C4-2B (cell line): ENCODE measurements around the gene VEPH1.
"Not testable (repeated sequence)": the region's sequence is repeated elsewhere in the genome, so short reads cannot be mapped to it uniquely, and the experiment has no call there.

Experiments
- H3K27ac ChIP-seq: fragments of 450-650 bp; 2 replicates; pipeline ENCODE4 v1.5.1; 2017
- ZFX ChIP-seq: fragments of 450-650 bp; IDR thresholded peaks from 2 replicates; pipeline ENCODE4 v1.6.1; 2017
- TF ChIP-seq, protein P1 (sequence below): fragments of 450-650 bp; conservative IDR thresholded peaks from 2 replicates; pipeline ENCODE4 v1.5.1; 2017; ENCODE audit warnings: mild to moderate bottlenecking

VEPH1 gene

DNA sequence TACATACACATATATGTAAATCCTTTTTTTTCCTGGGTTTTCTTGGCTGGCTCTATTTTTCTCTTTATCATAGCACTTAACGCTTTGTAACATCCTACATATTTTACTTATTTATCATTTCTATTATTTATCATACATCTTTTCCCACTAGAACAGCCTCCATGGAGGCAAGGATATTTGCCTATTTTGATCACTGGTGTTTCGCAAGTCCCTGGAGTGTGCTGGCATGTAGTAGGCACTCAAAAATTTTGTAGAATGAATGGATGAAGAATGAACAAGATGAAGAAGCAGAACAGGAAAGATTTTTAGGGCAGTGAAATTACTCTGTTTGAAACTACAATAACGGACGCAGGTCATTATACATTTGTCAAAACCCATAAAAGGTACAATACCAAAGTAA lies 149.6 kb downstream of the VEPH1 start:
- no peak for TF ChIP-seq ZFX
- TF ChIP-seq, protein P1, sequence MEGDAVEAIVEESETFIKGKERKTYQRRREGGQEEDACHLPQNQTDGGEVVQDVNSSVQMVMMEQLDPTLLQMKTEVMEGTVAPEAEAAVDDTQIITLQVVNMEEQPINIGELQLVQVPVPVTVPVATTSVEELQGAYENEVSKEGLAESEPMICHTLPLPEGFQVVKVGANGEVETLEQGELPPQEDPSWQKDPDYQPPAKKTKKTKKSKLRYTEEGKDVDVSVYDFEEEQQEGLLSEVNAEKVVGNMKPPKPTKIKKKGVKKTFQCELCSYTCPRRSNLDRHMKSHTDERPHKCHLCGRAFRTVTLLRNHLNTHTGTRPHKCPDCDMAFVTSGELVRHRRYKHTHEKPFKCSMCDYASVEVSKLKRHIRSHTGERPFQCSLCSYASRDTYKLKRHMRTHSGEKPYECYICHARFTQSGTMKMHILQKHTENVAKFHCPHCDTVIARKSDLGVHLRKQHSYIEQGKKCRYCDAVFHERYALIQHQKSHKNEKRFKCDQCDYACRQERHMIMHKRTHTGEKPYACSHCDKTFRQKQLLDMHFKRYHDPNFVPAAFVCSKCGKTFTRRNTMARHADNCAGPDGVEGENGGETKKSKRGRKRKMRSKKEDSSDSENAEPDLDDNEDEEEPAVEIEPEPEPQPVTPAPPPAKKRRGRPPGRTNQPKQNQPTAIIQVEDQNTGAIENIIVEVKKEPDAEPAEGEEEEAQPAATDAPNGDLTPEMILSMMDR: no peak
- H3K27ac ChIP-seq: no peak overlapping the region

DNA sequence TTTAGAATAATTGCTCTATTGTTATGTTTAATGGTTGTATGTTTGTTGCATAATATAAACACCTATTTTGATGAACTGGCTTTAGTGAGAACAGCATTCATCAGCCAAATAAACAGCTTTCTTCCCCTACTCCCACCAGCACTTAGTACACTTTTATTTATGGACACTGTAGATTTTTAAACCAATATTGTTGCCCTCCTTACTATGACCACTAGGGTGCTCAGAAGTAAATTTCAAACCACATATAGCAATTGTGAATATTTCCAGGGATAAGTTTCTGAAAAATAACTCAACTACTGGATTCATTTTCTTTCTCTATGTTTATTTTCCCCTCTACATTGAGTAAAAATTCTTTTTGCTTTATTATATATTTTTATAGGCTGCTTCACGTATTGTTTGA lies 151.2 kb downstream of the VEPH1 start:
- H3K27ac ChIP-seq: no peak overlapping the region
- TF ChIP-seq, protein P1: peak; percentile 77
- TF ChIP-seq ZFX: no peak

- H3K27ac ChIP-seq: not testable (repeated sequence)
Measured at GRCh38 chr3:157350651-157351050, 152.6 kb downstream of the VEPH1 start.

- H3K27ac ChIP-seq: not testable (repeated sequence)
Measured at GRCh38 chr3:157348304-157349075, 154.7 kb downstream of the VEPH1 start.

DNA sequence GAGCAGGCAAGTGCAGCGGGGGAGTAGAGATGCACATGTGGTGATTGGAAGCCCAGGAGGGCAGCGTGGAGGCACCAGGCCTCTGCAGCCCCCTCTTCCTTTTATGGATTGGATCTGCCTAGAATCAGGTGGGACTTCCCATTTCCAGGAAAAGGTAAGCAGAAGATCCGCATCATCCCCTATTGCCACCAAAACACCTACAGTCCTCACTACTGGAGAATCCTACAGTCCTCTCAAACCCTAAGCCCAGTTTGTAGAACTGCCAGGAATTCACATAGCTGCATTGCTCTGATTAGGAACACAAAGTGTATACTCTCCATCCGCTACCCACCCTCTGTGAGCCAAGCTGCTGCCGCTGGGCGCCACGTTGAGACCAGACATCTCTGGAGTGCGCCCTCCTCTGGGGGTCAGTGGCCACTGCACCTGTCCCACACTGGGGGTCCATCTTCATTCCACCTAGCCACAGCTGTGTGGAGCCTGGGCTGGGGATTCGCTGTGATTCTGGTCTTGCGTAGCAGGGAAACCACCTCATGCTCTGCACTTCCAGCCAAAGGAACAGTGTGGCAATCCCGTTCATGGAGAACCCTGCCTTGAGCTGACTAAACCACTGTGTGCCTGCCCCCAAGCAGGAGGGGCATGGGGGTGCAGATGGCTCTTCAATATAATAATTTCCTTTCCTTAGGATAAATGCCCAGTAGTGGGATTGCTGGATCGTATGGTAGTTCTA lies 155.5 kb downstream of the VEPH1 start:
- no peak overlapping the region for H3K27ac ChIP-seq
- TF ChIP-seq, protein P1: peak; percentile 43
- no peak for TF ChIP-seq ZFX

- TF ChIP-seq ZFX: no peak
- TF ChIP-seq, protein P1: no peak
- H3K27ac ChIP-seq: no peak overlapping the region
Measured at GRCh38 chr3:157336252-157337009, 166.8 kb downstream of the VEPH1 start.

DNA sequence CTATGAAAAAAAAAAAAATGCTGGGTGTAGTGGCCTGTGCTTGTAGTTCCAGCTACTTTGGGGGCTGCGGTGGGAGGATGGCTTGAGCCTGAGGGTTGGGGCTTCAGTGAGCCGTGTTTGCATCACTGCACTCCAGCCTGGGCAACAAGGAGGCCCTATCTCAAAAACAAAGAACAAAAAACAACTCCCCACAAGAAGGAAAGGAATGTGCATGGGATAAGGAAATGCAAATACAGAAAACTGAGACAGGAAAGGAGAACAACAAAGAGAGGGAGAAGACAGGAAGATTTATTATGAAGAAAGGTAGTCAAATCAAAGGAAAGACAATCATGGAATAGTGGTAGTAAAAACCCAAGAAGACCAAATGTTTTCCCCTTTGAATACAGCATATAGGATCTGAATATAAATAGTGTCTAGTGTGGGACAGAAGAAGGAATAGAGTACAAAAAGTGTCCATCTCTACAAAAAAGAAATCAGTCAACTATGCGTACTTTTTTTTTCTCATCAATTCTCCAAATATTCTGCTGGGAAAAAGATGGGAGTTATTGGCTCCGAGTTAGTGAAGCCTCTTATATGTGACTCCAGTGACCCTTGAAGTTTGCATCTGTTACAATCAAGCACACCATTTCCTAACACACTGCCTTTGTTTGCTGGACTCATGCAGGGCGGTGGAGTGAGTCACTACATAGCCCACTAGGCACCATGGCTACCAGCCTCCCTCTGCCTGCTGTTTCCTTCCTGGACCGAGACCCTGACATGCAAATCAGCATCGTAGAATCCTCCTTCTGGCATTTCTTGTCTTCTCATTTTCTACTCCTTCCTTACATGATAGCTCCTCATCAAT lies 167.8 kb downstream of the VEPH1 start:
- no peak overlapping the region for H3K27ac ChIP-seq
- TF ChIP-seq ZFX: no peak
- TF ChIP-seq, protein P1: no peak

DNA sequence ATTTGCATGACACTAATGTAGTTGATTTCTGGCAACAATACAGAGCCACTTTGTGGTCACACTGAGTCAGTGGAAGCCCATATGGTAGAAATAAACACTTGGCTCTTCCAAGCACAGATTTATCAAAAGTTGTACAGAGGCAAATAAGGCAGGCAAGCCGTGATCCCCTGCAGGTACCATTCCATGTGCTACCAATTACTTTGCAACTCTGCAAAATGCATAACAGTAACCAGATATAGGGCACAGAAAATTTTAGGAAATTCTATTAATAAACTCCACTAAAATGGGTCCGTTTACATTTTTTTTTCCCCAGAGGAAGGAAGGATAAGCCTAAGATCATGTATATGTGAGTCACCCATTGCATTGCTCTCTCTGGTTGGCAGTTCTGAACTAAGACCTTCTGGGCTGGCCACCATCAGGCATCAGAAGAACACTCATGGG lies 169.6 kb downstream of the VEPH1 start:
- no peak overlapping the region for H3K27ac ChIP-seq
- no peak for TF ChIP-seq ZFX
- TF ChIP-seq, protein P1: no peak
